Smooth muscle cell (in vitro differentiated cells): ENCODE measurements around the gene MTHFD1. TPM values are rescaled to one million over a fixed set of nuclear protein-coding genes. Genes with fewer than 3 reads are reported as not detected.

ENCODE experiments used
- DNase-seq: peaks from one replicate; lab custom pipeline; 2025; ENCODE audit not compliant: unreplicated experiment; lab: John Stamatoyannopoulos, UW
- H2AFZ ChIP-seq: fragments of 200-600 bp; sonication (generic); 2 replicates; pipeline ENCODE4 v1.6.0; 2016; ENCODE audit warnings: antibody characterized with exemption, low read depth, mild to moderate bottlenecking
- H3F3A ChIP-seq: fragments of 200-600 bp; sonication (generic); 2 replicates; pipeline ENCODE4 v1.6.0; 2017; ENCODE audit warnings: antibody characterized with exemption, low read depth
- H3K27ac ChIP-seq: fragments of 200-600 bp; sonication (generic); 2 replicates; pipeline ENCODE4 v1.5.1; 2016; ENCODE audit warnings: low read depth, mild to moderate bottlenecking
- H3K27me3 ChIP-seq: fragments of 200-600 bp; sonication (generic); 2 replicates; pipeline ENCODE4 v1.6.1; 2016; ENCODE audit warnings: low read depth, mild to moderate bottlenecking
- H3K36me3 ChIP-seq: fragments of 200-600 bp; sonication (generic); 2 replicates; pipeline ENCODE4 v1.5.1; 2016; ENCODE audit warnings: low read depth
- H3K4me1 ChIP-seq: fragments of 200-600 bp; sonication (generic); 2 replicates; pipeline ENCODE4 v1.5.1; 2016; ENCODE audit warnings: low read depth
- H3K4me2 ChIP-seq: fragments of 200-600 bp; sonication (generic); 2 replicates; pipeline ENCODE4 v1.6.0; 2016; ENCODE audit warnings: mild to moderate bottlenecking
- H3K4me3 ChIP-seq: fragments of 200-600 bp; sonication (generic); 2 replicates; pipeline ENCODE4 v1.5.1; 2016; ENCODE audit warnings: mild to moderate bottlenecking
- H3K79me2 ChIP-seq: fragments of 200-600 bp; sonication (generic); 2 replicates; pipeline ENCODE4 v1.6.0; 2016; ENCODE audit warnings: low read depth, mild to moderate bottlenecking
- H3K9ac ChIP-seq: fragments of 200-600 bp; sonication (generic); 2 replicates; pipeline ENCODE4 v1.6.0; 2016; ENCODE audit warnings: low read depth
- H3K9me3 ChIP-seq: fragments of 200-600 bp; sonication (generic); replicated peaks from 2 replicates; pipeline ENCODE4 v1.5.1; 2016; ENCODE audit warnings: low read depth
- H4K20me1 ChIP-seq: fragments of 200-600 bp; sonication (generic); 2 replicates; pipeline ENCODE4 v1.6.0; 2016; ENCODE audit warnings: low read depth
- WGBS: methylation state at CpG from one replicate; pipeline ENCODE4 v1.1.7; 2016; ENCODE audit warnings: low lambda C conversion rate; 5-methylcytosine and 5-hydroxymethylcytosine counted together
- polyA plus RNA-seq: library from polyadenylated mRNA; unstranded; fragments of >200 nt; fragmentation: Nextera tagmentation; extraction: Ambion mirVana; gene quantifications from 2 replicates; pipeline ENCODE4 v1.2.1, GENCODE V29; 2016
- total RNA-seq: library from RNA; depleted of rRNA; stranded (reverse); fragments of >200 nt; gene quantifications from 2 replicates; pipeline ENCODE4 v1.2.3, GENCODE V29; 2014
- TF ChIP-seq, protein P1 (sequence below): fragments of 200-600 bp; sonication (generic); IDR thresholded peaks from 2 replicates; pipeline ENCODE4 v1.5.1; 2017; ENCODE audit warnings: borderline replicate concordance, mild to moderate bottlenecking, antibody characterized with exemption; ENCODE audit not compliant: insufficient read depth, poor library complexity, severe bottlenecking

The MTHFD1 gene
- total and polyA plus RNA-seq, 2 experiments from 2014 or later: 12.8 to 25.4 TPM

DNA sequence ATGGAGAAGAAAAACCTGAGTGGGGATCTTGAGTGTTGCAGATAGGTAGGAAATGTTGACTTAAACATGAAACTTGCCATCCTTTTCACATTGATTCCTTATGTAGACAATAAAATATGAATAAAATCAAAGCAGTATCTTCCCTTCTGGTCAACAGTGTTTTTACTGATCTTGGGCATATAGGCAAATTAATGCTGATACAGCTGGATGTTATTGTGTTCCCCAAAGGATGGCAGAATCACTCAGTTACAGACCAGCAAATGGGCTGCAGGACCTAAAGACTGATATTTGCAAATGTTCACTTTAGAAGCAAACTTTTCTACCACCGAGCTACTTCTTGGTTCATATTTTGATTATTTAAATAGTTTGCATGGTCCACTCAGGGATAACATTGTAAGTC is 33.9 kb downstream of the MTHFD1 start:
- no peaks in the 10 kb centered on the region for H3K4me1 ChIP-seq
- 97% methylated on average over 1 of the region's 1 CpG for WGBS
- no peaks in the 10 kb centered on the region for H3K79me2 ChIP-seq
- DNase-seq: no peak
- H3K36me3 ChIP-seq: peaks cover 3% of the 10 kb centered on the region
- H3K9ac ChIP-seq: no peak overlapping the region
- H3K4me3 ChIP-seq: no peak overlapping the region
- H3K27ac ChIP-seq: no peak overlapping the region
- H3K9me3 ChIP-seq: no peaks in the 10 kb centered on the region
- no peaks in the 10 kb centered on the region for H4K20me1 ChIP-seq
- TF ChIP-seq, protein P1, sequence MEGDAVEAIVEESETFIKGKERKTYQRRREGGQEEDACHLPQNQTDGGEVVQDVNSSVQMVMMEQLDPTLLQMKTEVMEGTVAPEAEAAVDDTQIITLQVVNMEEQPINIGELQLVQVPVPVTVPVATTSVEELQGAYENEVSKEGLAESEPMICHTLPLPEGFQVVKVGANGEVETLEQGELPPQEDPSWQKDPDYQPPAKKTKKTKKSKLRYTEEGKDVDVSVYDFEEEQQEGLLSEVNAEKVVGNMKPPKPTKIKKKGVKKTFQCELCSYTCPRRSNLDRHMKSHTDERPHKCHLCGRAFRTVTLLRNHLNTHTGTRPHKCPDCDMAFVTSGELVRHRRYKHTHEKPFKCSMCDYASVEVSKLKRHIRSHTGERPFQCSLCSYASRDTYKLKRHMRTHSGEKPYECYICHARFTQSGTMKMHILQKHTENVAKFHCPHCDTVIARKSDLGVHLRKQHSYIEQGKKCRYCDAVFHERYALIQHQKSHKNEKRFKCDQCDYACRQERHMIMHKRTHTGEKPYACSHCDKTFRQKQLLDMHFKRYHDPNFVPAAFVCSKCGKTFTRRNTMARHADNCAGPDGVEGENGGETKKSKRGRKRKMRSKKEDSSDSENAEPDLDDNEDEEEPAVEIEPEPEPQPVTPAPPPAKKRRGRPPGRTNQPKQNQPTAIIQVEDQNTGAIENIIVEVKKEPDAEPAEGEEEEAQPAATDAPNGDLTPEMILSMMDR: no peak
- H2AFZ ChIP-seq: no peak overlapping the region
- H3K4me2 ChIP-seq: no peak overlapping the region
- H3K27me3 ChIP-seq: no peaks in the 10 kb centered on the region
- H3F3A ChIP-seq: no peaks in the 10 kb centered on the region

DNA sequence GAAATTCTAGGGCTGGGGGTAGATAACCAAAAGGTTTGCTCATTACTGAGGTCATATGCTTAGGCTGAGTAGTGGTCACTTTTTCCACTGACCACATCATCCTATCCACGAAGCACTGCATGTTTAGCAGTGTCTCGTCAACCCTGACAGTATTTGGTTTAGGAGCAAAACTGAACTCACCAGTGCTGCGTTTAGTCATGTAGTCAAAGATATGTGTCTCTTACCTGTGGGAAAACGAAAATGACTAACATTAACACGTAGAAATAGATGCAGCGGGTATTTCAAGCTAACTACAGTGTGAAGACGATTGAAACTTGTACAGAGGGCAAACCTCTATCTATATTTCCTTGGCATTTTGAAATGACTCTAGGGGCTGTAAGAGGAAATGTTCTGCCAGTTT is 34.6 kb downstream of the MTHFD1 start:
- peaks cover 3% of the 10 kb centered on the region for H3K36me3 ChIP-seq

DNA sequence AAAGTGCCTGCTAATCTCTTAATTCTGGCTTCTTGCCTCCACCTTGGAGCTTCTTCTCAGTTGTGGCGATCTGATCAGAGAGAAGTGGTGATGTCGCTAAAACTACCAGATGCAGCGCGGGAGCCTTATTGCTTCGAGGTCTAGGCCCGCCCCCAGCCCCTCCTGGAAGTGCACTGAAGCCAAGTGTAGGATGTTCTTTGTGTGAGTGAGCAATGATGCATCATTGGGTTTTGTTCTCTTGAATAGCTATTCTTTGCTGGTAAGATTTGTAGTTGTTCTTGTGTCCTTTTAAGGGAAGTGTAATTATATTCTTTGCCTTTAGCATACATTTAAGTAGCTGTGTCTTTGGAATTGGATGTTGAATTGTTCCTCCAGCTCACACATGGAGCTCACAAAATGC is 35.8 kb downstream of the MTHFD1 start:
- WGBS: 92% methylated on average over 6 of the region's 6 CpGs
- H4K20me1 ChIP-seq: no peaks in the 10 kb centered on the region
- H3K4me1 ChIP-seq: no peaks in the 10 kb centered on the region
- TF ChIP-seq, protein P1: no peak
- H3K36me3 ChIP-seq: peaks cover 3% of the 10 kb centered on the region
- H3K9me3 ChIP-seq: no peaks in the 10 kb centered on the region
- no peak overlapping the region for H3K9ac ChIP-seq
- no peak for DNase-seq
- H2AFZ ChIP-seq: no peak overlapping the region
- H3K27me3 ChIP-seq: no peaks in the 10 kb centered on the region
- no peaks in the 10 kb centered on the region for H3F3A ChIP-seq
- no peak overlapping the region for H3K27ac ChIP-seq
- no peak overlapping the region for H3K4me2 ChIP-seq
- no peak overlapping the region for H3K4me3 ChIP-seq
- no peaks in the 10 kb centered on the region for H3K79me2 ChIP-seq

More for the DNA sequence above, 34.6 kb downstream of the MTHFD1 start:
- DNase-seq: no peak
- no peak overlapping the region for H3K4me3 ChIP-seq
- no peaks in the 10 kb centered on the region for H3K4me1 ChIP-seq
- no peaks in the 10 kb centered on the region for H3K27me3 ChIP-seq
- no peaks in the 10 kb centered on the region for H4K20me1 ChIP-seq
- 80% methylated on average over 7 of the region's 7 CpGs for WGBS
- H3K9me3 ChIP-seq: no peaks in the 10 kb centered on the region
- H3K4me2 ChIP-seq: no peak overlapping the region
- H2AFZ ChIP-seq: no peak overlapping the region
- H3K79me2 ChIP-seq: no peaks in the 10 kb centered on the region
- no peaks in the 10 kb centered on the region for H3F3A ChIP-seq
- TF ChIP-seq, protein P1: no peak
- H3K9ac ChIP-seq: no peak overlapping the region
- H3K27ac ChIP-seq: no peak overlapping the region

DNA sequence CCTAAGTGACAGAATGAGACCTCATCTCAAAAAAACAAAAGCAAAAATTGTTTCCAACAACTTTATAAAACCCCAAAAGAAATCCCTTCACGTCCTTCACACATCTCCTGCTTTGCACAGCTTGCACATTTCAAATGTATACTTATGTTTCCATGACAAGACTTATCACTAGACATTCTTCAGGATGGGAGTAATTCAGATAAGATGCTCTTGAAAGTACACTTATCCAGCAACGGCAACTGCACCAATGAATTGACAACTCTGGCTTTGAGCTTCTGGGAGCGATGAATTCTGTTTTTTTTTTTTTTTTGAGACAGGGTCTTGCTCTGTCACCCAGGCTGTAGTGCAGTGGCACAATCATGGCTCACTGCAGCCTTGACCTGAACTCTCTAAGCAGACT is 46.4 kb downstream of the MTHFD1 start:
- TF ChIP-seq, protein P1: no peak
- H3F3A ChIP-seq: peaks cover 14% of the 10 kb centered on the region
- H3K27me3 ChIP-seq: no peaks in the 10 kb centered on the region
- H3K79me2 ChIP-seq: no peaks in the 10 kb centered on the region
- H3K4me2 ChIP-seq: no peak overlapping the region
- 29% methylated on average over 3 of the region's 3 CpGs for WGBS
- peaks cover 13% of the 10 kb centered on the region for H3K4me1 ChIP-seq
- H3K4me3 ChIP-seq: no peak overlapping the region
- H3K9me3 ChIP-seq: no peaks in the 10 kb centered on the region
- H2AFZ ChIP-seq: no peak overlapping the region
- no peak overlapping the region for H3K9ac ChIP-seq
- no peaks in the 10 kb centered on the region for H4K20me1 ChIP-seq
- no peak for DNase-seq
- no peaks in the 10 kb centered on the region for H3K36me3 ChIP-seq
- H3K27ac ChIP-seq: peak overlapping the region; percentile 3
